ENCODE results near the gene BMAL1.

The BMAL1 gene

GRCh38 chr11:13347901-13348300 lies 70.3 kb downstream of the BMAL1 start:
- no peak for DNase-seq

- no peak for DNase-seq
Measured at GRCh38 chr11:13348305-13348704, 70.7 kb downstream of the BMAL1 start.

- no peak for DNase-seq
Measured at GRCh38 chr11:13349046-13349445, 71.5 kb downstream of the BMAL1 start.

- DNase-seq = no peak
Measured at GRCh38 chr11:13349581-13349980, 72.0 kb downstream of the BMAL1 start.

- no peak for DNase-seq
Measured at GRCh38 chr11:13352711-13353110, 75.1 kb downstream of the BMAL1 start.

GRCh38 chr11:13354335-13354734 lies 76.7 kb downstream of the BMAL1 start:
- DNase-seq = no peak

- no peak for DNase-seq
Measured at GRCh38 chr11:13355191-13355590, 77.6 kb downstream of the BMAL1 start.

- DNase-seq = no peak
Measured at GRCh38 chr11:13357232-13357631, 79.6 kb downstream of the BMAL1 start.

- no peak for DNase-seq
Measured at GRCh38 chr11:13358596-13359270, 81.1 kb downstream of the BMAL1 start.

GRCh38 chr11:13362596-13363109 lies 85.1 kb downstream of the BMAL1 start:
- DNase-seq = no peak

GRCh38 chr11:13364388-13364787 lies 86.8 kb downstream of the BMAL1 start:
- no peak for DNase-seq

GRCh38 chr11:13366266-13367026 lies 88.9 kb downstream of the BMAL1 start:
- DNase-seq = no peak

- DNase-seq = no peak
Measured at GRCh38 chr11:13367115-13367514, 89.5 kb downstream of the BMAL1 start.

GRCh38 chr11:13368041-13368446 lies 90.5 kb downstream of the BMAL1 start:
- no peak for DNase-seq

GRCh38 chr11:13373216-13373615 lies 95.6 kb downstream of the BMAL1 start:
- no peak for DNase-seq

- no peak for DNase-seq
Measured at GRCh38 chr11:13375798-13376197, 98.2 kb downstream of the BMAL1 start.

- no peak for DNase-seq
Measured at GRCh38 chr11:13376402-13376801, 98.8 kb downstream of the BMAL1 start.

- DNase-seq = no peak
Measured at GRCh38 chr11:13376838-13377237, 99.2 kb downstream of the BMAL1 start.

- no peak for DNase-seq
Measured at GRCh38 chr11:13378316-13378715, 100.7 kb downstream of the BMAL1 start.

- DNase-seq = no peak
Measured at GRCh38 chr11:13380731-13381130, 103.1 kb downstream of the BMAL1 start.

GRCh38 chr11:13382751-13383150 lies 105.2 kb downstream of the BMAL1 start:
- DNase-seq = no peak

- DNase-seq = peak; percentile 39
Measured at GRCh38 chr11:13384908-13385640, 107.5 kb downstream of the BMAL1 start.

- no peak for DNase-seq
Measured at GRCh38 chr11:13386567-13386966, 109.0 kb downstream of the BMAL1 start.

- no peak for DNase-seq
Measured at GRCh38 chr11:13388741-13389140, 111.2 kb downstream of the BMAL1 start.

All from CD4-positive, alpha-beta T cell treated with Interleukin-12 subunit alpha and Interleukin-12 subunit beta, for 1 hour (primary cell).